ENCODE results near the gene TNS1. TPM values are rescaled to one million over a fixed set of nuclear protein-coding genes. Genes with fewer than 3 reads are reported as not detected.

The TNS1 gene
- total RNA-seq, 6 experiments from 2014 or later, result 113 to 139 (median 126) TPM

GRCh38 chr2:218031771-218032257 lies 29.0 kb upstream of the TNS1 start:
- H3K4me1 Mint-ChIP-seq (ENCODE audit: low read depth), result no peaks in the 10 kb centered on the region
- no peaks in the 10 kb centered on the region for H3K9me3 Mint-ChIP-seq
- peaks cover 3% of the 10 kb centered on the region for H3K27me3 Mint-ChIP-seq (ENCODE audit: insufficient read depth)
- H3K36me3 Mint-ChIP-seq (ENCODE audit: low read depth), result no peaks in the 10 kb centered on the region
- no peak overlapping the region for H3K27ac Mint-ChIP-seq
- no peak for DNase-seq
- TF ChIP-seq, protein P1, sequence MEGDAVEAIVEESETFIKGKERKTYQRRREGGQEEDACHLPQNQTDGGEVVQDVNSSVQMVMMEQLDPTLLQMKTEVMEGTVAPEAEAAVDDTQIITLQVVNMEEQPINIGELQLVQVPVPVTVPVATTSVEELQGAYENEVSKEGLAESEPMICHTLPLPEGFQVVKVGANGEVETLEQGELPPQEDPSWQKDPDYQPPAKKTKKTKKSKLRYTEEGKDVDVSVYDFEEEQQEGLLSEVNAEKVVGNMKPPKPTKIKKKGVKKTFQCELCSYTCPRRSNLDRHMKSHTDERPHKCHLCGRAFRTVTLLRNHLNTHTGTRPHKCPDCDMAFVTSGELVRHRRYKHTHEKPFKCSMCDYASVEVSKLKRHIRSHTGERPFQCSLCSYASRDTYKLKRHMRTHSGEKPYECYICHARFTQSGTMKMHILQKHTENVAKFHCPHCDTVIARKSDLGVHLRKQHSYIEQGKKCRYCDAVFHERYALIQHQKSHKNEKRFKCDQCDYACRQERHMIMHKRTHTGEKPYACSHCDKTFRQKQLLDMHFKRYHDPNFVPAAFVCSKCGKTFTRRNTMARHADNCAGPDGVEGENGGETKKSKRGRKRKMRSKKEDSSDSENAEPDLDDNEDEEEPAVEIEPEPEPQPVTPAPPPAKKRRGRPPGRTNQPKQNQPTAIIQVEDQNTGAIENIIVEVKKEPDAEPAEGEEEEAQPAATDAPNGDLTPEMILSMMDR (IDR thresholded peaks at IDR 0.05), result no peak
- no peak overlapping the region for H3K4me3 Mint-ChIP-seq

DNA sequence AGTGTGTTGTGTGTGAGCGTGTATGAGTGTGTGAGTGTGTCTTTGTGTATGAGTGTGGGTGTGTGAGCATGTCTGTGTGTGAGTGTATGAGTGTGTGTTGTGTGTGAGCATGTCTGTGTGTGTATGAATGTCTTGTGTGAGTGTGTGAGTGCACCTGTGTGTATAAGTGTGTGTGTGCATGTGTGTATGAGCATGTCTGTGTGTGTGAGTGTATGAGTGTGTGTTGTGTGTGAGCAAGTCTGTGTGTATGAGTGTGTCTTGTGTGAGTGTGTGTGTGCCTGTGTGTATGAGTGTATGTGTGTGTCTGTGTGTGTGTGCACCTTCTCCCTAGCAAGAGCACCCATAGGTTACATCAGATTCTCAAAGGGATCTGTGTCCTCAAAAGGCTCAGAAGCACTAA lies 28.5 kb upstream of the TNS1 start:
- DNase-seq, result no peak
- Mint-ChIP-seq H3K4me1 (ENCODE audit: low read depth) (no peaks in the 10 kb centered on the region), H3K27me3 (ENCODE audit: insufficient read depth) (peaks cover 3% of the 10 kb centered on the region), H3K36me3 (ENCODE audit: low read depth) (no peaks in the 10 kb centered on the region), H3K27ac (no peak overlapping the region), H3K9me3 (no peaks in the 10 kb centered on the region), H3K4me3 (no peak overlapping the region)
- TF ChIP-seq, protein P1 (IDR thresholded peaks at IDR 0.05), result no peak

- Mint-ChIP-seq H3K9me3 (no peaks in the 10 kb centered on the region), H3K4me3 (no peak overlapping the region), H3K27me3 (ENCODE audit: insufficient read depth) (peaks cover 3% of the 10 kb centered on the region), H3K4me1 (ENCODE audit: low read depth) (no peaks in the 10 kb centered on the region), H3K27ac (no peak overlapping the region), H3K36me3 (ENCODE audit: low read depth) (no peaks in the 10 kb centered on the region)
- TF ChIP-seq, protein P1 (IDR thresholded peaks at IDR 0.05), result no peak
- no peak for DNase-seq
Observed at GRCh38 chr2:218030409-218031195, 27.8 kb upstream of the TNS1 start.

DNA sequence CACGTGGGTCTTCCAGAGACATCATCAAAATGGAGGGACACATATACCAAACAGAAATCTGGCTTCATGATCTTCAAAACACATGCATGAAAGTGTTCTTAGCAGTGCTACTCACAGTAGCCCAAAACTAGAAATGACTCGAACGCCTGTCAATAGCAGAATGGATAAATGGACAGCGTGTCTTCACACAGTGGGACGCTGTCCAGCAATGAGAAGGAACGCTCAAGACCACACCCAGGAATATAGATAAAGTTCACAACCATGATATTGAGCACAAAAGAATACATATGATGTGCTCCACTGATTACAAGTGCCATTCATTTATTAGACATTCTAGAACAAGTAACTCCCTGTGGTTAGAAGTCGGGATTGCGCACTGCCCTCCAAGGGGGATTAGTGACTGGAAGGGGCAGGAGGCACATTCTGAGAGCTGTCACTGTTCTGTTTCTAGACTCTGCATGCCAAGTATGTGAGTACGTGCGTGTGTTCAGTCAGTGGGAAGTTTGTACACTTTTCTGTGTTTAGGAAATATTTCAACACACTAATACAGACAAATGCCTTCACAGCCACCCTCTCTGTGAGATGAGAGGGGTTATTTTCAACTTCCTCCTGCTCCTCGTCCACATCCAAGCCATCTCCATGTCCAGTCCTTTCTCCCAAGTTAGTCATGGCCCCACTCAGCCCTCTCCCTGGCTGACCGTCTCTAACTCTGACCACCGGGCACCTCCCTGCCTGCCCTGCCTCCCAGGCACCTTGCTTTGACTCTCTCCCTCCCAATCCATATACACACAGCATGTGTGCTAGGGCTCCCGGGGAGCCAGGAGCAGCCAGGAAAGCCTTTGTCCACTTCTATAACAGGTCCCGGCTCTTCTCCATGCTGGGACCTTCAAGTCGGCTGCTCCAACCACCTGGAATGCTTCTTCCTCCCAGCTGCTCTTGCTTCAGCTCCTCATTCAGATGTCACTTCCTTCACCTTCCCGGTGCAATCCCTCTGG lies 26.9 kb upstream of the TNS1 start:
- no peak overlapping the region for H3K27ac Mint-ChIP-seq
- H3K4me3 Mint-ChIP-seq, result no peak overlapping the region
- H3K9me3 Mint-ChIP-seq, result no peaks in the 10 kb centered on the region
- H3K36me3 Mint-ChIP-seq (ENCODE audit: low read depth), result no peaks in the 10 kb centered on the region
- TF ChIP-seq, protein P1 (IDR thresholded peaks at IDR 0.05), result no peak
- DNase-seq, result no peak
- H3K4me1 Mint-ChIP-seq (ENCODE audit: low read depth), result no peaks in the 10 kb centered on the region
- H3K27me3 Mint-ChIP-seq (ENCODE audit: insufficient read depth), result peaks cover 3% of the 10 kb centered on the region

GRCh38 chr2:218028562-218029348 lies 26.0 kb upstream of the TNS1 start:
- no peaks in the 10 kb centered on the region for H3K9me3 Mint-ChIP-seq
- H3K27ac Mint-ChIP-seq, result no peak overlapping the region
- no peaks in the 10 kb centered on the region for H3K4me1 Mint-ChIP-seq (ENCODE audit: low read depth)
- TF ChIP-seq, protein P1 (IDR thresholded peaks at IDR 0.05), result no peak
- peaks cover 6% of the 10 kb centered on the region for H3K27me3 Mint-ChIP-seq (ENCODE audit: insufficient read depth)
- H3K4me3 Mint-ChIP-seq, result no peak overlapping the region
- no peaks in the 10 kb centered on the region for H3K36me3 Mint-ChIP-seq (ENCODE audit: low read depth)
- DNase-seq, result no peak

All from HFFc6 (cell line).